GM13977 (cell line): ENCODE measurements around the gene GJA1.
"Not testable (repeated sequence)": the region's sequence is repeated elsewhere in the genome, so short reads cannot be mapped to it uniquely, and the experiment has no call there.

Experiments used
- DNase-seq: peaks from one replicate; pipeline ENCODE4 v3.0.0; 2012; ENCODE audit warnings: low spot score
- in situ Hi-C: fragments of 300-500 bp; cut with MboI; formaldehyde crosslinking; loops from one replicate; pipeline ENCODE4 v1.12.0; 2022; ENCODE audit warnings: low sequenced_read_pairs, low pct_unique_long_range_greater_than_20kb, mixed read lengths, inconsistent platforms; ENCODE audit not compliant: unreplicated experiment
- TF ChIP-seq, protein P1 (sequence below): IDR thresholded peaks from 2 replicates; pipeline ENCODE4 v1.5.1; 2012; ENCODE audit warnings: mild to moderate bottlenecking, control low read depth; ENCODE audit not compliant: insufficient read depth; ENCODE audit errors: extremely low read depth, missing control alignments

GJA1 gene

DNA sequence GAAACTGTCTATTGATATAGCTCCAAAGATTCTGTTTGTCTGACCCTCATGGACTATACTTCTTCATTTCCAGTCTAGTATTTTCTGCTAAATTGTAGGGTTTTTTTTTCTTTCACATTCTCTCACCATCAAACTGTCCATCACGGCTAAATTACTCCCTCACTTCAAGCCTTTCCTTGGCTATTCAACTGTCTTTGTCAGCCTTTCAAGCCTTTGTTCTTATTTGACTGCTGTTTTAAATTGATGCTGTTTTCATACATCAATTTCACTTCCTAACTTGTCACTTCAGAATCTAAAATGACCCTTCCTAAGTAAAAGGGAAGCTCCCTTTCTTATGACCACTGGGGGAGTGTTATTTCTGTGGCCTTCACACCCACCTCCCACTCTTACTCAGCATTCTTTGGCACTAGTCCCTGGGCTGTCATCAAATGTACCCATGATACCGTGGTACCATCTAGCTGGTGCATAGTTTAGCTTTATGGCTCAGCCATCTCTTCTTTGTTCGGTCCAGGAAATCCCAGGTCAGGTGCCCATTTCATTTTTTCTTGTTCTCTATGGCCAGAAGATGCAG, 8.6 kb downstream of the GJA1 start:
- TF ChIP-seq, protein P1, sequence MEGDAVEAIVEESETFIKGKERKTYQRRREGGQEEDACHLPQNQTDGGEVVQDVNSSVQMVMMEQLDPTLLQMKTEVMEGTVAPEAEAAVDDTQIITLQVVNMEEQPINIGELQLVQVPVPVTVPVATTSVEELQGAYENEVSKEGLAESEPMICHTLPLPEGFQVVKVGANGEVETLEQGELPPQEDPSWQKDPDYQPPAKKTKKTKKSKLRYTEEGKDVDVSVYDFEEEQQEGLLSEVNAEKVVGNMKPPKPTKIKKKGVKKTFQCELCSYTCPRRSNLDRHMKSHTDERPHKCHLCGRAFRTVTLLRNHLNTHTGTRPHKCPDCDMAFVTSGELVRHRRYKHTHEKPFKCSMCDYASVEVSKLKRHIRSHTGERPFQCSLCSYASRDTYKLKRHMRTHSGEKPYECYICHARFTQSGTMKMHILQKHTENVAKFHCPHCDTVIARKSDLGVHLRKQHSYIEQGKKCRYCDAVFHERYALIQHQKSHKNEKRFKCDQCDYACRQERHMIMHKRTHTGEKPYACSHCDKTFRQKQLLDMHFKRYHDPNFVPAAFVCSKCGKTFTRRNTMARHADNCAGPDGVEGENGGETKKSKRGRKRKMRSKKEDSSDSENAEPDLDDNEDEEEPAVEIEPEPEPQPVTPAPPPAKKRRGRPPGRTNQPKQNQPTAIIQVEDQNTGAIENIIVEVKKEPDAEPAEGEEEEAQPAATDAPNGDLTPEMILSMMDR, result no peak
- in situ Hi-C loops, result no loop called here
- DNase-seq, result no peak

DNA sequence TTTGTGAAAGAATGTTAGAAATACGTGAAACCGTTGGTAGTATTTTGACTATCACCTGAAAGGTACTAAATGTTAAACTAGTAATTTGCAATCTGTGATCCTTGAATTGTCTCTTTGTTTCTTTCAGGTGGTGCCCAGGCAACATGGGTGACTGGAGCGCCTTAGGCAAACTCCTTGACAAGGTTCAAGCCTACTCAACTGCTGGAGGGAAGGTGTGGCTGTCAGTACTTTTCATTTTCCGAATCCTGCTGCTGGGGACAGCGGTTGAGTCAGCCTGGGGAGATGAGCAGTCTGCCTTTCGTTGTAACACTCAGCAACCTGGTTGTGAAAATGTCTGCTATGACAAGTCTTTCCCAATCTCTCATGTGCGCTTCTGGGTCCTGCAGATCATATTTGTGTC, 11.3 kb downstream of the GJA1 start:
- in situ Hi-C loops, DNase-seq: not testable (repeated sequence)

DNA sequence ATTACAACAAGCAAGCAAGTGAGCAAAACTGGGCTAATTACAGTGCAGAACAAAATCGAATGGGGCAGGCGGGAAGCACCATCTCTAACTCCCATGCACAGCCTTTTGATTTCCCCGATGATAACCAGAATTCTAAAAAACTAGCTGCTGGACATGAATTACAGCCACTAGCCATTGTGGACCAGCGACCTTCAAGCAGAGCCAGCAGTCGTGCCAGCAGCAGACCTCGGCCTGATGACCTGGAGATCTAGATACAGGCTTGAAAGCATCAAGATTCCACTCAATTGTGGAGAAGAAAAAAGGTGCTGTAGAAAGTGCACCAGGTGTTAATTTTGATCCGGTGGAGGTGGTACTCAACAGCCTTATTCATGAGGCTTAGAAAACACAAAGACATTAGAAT, 12.3 kb downstream of the GJA1 start:
- DNase-seq, in situ Hi-C loops: not testable (repeated sequence)

DNA sequence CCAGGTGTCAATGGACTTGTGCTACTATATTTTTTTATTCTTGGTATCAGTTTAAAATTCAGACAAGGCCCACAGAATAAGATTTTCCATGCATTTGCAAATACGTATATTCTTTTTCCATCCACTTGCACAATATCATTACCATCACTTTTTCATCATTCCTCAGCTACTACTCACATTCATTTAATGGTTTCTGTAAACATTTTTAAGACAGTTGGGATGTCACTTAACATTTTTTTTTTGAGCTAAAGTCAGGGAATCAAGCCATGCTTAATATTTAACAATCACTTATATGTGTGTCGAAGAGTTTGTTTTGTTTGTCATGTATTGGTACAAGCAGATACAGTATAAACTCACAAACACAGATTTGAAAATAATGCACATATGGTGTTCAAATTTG, 13.1 kb downstream of the GJA1 start:
- DNase-seq, in situ Hi-C loops: not testable (repeated sequence)

DNA sequence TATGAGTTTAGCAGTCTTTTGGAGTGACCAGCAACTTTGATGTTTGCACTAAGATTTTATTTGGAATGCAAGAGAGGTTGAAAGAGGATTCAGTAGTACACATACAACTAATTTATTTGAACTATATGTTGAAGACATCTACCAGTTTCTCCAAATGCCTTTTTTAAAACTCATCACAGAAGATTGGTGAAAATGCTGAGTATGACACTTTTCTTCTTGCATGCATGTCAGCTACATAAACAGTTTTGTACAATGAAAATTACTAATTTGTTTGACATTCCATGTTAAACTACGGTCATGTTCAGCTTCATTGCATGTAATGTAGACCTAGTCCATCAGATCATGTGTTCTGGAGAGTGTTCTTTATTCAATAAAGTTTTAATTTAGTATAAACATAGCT, 13.9 kb downstream of the GJA1 start:
- in situ Hi-C loops, result no loop called here
- TF ChIP-seq, protein P1, result no peak
- DNase-seq, result no peak

DNA sequence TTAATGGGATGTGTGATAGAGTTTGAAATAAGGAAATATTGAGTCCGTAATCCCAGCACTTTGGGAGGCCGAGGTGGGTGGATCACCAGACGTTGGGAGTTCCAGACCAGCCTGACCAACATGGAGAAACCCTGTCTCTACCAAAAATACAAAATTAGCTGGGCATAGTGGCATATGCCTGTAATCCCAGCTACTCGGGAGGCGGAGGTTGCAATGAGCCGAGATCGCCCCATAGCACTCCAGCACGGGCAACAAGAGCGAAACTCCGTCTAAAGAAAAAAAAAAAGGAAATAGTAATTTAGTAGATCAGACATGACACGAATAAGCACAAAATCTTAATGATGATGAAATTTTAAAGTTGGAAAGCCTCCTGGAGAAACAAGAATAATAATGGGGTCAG, 14.8 kb downstream of the GJA1 start:
- TF ChIP-seq, protein P1, result no peak
- DNase-seq, result no peak
- in situ Hi-C loops, result no loop called here

DNA sequence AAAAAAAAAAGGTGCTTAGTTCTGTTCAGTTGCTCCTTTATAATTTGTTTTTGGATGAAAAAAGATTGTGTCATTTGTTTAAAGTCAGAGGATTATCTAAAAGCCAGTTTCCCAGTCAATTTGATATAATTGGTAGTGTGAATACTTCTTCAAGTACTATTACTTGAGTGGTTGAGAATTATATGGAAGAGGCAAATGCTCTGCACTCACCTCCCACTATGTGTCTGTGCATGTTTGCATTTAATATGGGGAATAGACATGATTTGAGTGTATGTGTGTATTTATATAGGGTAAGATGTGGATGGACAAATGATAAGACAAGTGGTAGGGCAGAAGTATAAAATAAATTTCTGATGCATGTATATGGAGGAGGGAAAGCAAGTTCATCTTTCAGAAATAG, 15.8 kb downstream of the GJA1 start:
- TF ChIP-seq, protein P1, result no peak
- in situ Hi-C loops, result no loop called here
- DNase-seq, result no peak

DNA sequence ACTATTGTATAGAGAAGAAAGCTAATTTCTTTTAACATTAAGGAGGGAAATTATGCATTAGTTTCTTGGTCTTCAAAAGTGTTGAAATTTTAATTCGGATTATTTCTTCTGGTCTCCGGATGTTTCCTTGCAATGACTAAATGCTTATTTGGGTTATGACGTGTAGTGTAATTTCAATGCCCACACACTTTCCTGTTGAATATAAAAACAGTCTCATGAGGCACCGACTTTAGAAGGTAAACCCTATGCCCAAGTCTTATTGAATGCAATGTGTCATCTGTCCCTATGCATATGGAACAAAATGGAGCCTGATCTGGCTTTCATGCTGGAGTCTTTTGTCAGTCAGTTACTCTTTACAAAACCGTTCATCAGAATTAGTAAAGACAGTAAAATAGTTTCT, 17.7 kb downstream of the GJA1 start:
- TF ChIP-seq, protein P1, result no peak
- in situ Hi-C loops, result no loop called here
- DNase-seq, result no peak

DNA sequence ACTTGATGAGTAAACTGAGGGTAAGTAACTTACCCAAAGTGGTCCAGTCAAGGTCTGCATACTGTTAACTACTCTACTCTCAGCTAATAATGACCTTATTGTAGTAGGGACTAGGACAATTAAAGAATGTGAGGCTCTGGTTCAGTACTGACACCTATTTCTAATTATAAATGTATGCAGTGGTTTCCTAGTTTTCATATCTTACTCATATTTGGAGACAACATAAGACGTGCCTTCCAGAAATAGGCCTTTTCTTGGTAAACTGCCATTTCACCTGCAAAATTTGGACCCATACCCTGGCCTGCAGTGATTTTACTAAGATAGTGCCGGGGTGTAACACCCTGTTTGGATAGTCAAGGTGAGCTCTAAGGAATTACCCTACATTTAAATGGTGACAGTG, 24.7 kb downstream of the GJA1 start:
- in situ Hi-C loops, result no loop called here
- DNase-seq, result no peak
- TF ChIP-seq, protein P1, result no peak
